ENCODE results near the gene C21orf91. TPM values are rescaled to one million over a fixed set of nuclear protein-coding genes. Genes with fewer than 3 reads are reported as not detected.

Gene C21orf91
- total and polyA plus RNA-seq, 2 experiments from 2014 or later: 10.9 to 20.0 TPM

DNA sequence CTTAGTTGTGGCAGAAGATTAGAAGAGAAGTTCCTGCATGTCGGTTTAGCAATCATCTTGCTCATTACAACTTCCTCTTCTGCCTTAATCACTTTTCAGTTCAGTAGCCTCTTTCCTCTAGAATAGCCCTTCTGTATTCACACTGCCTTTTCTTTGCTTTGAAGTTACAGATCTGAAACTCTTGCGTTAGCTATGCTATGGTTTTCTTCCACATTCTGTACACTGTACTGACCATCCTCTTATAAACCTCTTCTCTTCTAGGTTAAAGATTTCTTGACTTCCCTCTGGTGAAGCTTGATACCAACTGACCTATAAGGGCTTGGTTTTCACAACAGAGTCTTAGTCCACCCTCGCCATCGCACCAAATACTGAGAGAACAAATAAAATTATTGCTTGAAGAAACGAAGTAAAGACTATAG lies 35.0 kb downstream of the C21orf91 start (continued):
- TF ChIP-seq, protein P1, sequence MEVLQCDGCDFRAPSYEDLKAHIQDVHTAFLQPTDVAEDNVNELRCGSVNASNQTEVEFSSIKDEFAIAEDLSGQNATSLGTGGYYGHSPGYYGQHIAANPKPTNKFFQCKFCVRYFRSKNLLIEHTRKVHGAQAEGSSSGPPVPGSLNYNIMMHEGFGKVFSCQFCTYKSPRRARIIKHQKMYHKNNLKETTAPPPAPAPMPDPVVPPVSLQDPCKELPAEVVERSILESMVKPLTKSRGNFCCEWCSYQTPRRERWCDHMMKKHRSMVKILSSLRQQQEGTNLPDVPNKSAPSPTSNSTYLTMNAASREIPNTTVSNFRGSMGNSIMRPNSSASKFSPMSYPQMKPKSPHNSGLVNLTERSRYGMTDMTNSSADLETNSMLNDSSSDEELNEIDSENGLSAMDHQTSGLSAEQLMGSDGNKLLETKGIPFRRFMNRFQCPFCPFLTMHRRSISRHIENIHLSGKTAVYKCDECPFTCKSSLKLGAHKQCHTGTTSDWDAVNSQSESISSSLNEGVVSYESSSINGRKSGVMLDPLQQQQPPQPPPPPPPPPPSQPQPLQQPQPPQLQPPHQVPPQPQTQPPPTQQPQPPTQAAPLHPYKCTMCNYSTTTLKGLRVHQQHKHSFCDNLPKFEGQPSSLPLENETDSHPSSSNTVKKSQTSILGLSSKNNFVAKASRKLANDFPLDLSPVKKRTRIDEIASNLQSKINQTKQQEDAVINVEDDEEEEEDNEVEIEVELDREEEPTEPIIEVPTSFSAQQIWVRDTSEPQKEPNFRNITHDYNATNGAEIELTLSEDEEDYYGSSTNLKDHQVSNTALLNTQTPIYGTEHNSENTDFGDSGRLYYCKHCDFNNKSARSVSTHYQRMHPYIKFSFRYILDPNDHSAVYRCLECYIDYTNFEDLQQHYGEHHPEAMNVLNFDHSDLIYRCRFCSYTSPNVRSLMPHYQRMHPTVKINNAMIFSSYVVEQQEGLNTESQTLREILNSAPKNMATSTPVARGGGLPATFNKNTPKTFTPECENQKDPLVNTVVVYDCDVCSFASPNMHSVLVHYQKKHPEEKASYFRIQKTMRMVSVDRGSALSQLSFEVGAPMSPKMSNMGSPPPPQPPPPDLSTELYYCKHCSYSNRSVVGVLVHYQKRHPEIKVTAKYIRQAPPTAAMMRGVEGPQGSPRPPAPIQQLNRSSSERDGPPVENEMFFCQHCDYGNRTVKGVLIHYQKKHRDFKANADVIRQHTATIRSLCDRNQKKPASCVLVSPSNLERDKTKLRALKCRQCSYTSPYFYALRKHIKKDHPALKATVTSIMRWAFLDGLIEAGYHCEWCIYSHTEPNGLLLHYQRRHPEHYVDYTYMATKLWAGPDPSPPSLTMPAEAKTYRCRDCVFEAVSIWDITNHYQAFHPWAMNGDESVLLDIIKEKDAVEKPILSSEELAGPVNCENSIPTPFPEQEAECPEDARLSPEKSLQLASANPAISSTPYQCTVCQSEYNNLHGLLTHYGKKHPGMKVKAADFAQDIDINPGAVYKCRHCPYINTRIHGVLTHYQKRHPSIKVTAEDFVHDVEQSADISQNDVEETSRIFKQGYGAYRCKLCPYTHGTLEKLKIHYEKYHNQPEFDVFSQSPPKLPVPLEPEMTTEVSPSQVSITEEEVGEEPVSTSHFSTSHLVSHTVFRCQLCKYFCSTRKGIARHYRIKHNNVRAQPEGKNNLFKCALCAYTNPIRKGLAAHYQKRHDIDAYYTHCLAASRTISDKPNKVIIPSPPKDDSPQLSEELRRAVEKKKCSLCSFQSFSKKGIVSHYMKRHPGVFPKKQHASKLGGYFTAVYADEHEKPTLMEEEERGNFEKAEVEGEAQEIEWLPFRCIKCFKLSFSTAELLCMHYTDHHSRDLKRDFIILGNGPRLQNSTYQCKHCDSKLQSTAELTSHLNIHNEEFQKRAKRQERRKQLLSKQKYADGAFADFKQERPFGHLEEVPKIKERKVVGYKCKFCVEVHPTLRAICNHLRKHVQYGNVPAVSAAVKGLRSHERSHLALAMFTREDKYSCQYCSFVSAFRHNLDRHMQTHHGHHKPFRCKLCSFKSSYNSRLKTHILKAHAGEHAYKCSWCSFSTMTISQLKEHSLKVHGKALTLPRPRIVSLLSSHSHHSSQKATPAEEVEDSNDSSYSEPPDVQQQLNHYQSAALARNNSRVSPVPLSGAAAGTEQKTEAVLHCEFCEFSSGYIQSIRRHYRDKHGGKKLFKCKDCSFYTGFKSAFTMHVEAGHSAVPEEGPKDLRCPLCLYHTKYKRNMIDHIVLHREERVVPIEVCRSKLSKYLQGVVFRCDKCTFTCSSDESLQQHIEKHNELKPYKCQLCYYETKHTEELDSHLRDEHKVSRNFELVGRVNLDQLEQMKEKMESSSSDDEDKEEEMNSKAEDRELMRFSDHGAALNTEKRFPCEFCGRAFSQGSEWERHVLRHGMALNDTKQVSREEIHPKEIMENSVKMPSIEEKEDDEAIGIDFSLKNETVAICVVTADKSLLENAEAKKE (CRISPR knock-in tag; IDR thresholded peaks at IDR 0.05): no peak

DNA sequence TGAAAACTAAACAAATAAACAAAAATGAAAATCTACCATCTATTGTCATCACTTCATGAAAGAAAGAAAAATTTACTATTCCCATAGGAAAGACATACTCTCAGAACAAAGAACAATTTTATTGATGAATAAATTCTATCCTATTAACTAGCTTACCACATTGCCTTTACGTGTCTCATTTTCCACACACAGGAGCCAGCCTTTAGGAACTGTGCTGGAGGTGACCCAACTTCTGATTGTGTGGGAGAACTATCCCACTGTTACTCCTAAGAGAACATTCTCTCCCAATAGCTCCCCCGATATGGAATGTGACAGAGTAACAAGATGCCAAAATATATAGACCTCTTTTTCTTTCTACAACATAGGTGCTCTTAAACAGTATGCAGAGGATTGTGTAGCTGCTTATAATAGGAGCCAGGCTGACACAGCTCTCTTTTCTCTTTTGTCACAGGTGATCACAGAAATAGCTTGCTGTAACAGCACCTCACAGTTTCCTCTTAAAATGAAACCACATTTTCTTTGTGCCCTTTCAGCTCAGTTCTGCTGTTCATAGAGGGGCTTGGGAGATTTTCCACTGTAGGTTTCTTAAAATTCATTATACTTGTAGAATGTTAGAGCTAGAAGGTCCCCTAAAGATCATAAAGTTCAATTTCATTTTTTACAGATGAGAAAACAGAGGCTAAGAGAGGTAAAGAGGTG lies 35.5 kb downstream of the C21orf91 start:
- no peak for ATAC-seq
- Histone ChIP-seq H3K27me3 (ENCODE audit: insufficient read depth) (no peaks in the 10 kb centered on the region), H3K27ac (ENCODE audit: low read depth) (no peak overlapping the region), H3K79me2 (replicated peaks; ENCODE audit: insufficient read depth) (no peaks in the 10 kb centered on the region), H3K9me2 (ENCODE audit: insufficient read depth) (peaks cover 3% of the 10 kb centered on the region), H3F3A (replicated peaks; ENCODE audit: low read depth) (no peaks in the 10 kb centered on the region), H2AFZ (no peak overlapping the region), H3K36me3 (ENCODE audit: insufficient read depth) (peaks cover 8% of the 10 kb centered on the region; the same call in 1 of the 2 replicates), H4K20me1 (replicated peaks; ENCODE audit: insufficient read depth) (no peaks in the 10 kb centered on the region), H3K4me2 (no peak overlapping the region), H3K4me3 (no peak overlapping the region), H3K4me1 (ENCODE audit: insufficient read depth) (peaks cover 19% of the 10 kb centered on the region)
- no peaks in the 10 kb centered on the region for H3K27me3 Mint-ChIP-seq (ENCODE audit: insufficient read depth, low read depth, poor library complexity)
- peaks cover 17% of the 10 kb centered on the region for H3K4me1 Mint-ChIP-seq
- no peak for DNase-seq (ENCODE audit: low spot score)
- TF ChIP-seq, protein P1 (CRISPR knock-in tag; IDR thresholded peaks at IDR 0.05): no peak
- TF ChIP-seq CREB1 (CRISPR knock-in tag; IDR thresholded peaks at IDR 0.05; ENCODE audit: low read depth) (no peak), EZH2phosphoT487 (IDR thresholded peaks at IDR 0.05; ENCODE audit: unreplicated experiment) (no peak)
- TF ChIP-seq, protein P2, sequence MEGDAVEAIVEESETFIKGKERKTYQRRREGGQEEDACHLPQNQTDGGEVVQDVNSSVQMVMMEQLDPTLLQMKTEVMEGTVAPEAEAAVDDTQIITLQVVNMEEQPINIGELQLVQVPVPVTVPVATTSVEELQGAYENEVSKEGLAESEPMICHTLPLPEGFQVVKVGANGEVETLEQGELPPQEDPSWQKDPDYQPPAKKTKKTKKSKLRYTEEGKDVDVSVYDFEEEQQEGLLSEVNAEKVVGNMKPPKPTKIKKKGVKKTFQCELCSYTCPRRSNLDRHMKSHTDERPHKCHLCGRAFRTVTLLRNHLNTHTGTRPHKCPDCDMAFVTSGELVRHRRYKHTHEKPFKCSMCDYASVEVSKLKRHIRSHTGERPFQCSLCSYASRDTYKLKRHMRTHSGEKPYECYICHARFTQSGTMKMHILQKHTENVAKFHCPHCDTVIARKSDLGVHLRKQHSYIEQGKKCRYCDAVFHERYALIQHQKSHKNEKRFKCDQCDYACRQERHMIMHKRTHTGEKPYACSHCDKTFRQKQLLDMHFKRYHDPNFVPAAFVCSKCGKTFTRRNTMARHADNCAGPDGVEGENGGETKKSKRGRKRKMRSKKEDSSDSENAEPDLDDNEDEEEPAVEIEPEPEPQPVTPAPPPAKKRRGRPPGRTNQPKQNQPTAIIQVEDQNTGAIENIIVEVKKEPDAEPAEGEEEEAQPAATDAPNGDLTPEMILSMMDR (conservative IDR thresholded peaks at IDR 0.05; ENCODE audit: low read depth in 2 of 2): no peak
- no peak overlapping the region for H3K27ac Mint-ChIP-seq
- H3K4me3 Mint-ChIP-seq: no peak overlapping the region
- peaks cover 5% of the 10 kb centered on the region; the same call in 2 of the 3 replicates for H3K9me3 Mint-ChIP-seq
- H3K36me3 Mint-ChIP-seq (ENCODE audit: low read depth): peaks cover 53% of the 10 kb centered on the region

All from GM23338 (cell line).